Stimulated activated CD4-positive, alpha-beta T cell treated with anti-CD3 and anti-CD28 coated beads, Interleukin-2, amount 100 ng/mL, for 24 hours (primary cell): ENCODE results near the gene MICAL3.
"Not testable (repeated sequence)": the region's sequence is repeated elsewhere in the genome, so short reads cannot be mapped to it uniquely, and the experiment has no call there.

Experiments used
- DNase-seq, 2 donors: peaks; one replicate each; pipeline ENCODE4 v3.0.0-alpha.2; 2020

The MICAL3 gene

DNA sequence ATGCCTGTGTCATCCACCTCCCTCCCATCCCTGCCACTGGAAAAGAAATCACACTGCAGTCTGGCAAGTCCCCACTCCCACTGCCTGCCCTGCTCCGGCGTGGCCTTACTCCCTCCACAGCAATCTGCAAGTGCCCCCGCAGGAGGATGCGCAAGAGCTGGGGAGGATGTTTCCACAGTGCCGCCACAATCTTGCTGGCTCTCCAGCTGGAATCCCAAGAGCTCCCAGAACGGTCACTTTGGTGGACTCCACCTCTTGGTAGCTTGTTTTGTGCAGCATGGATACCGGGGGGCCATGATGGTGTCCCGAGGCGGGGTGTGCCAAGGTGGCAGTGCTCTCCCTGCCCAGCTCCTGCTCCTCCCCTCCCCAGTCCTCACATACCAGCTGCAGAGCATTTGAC, 76.3 kb downstream of the MICAL3 start:
- DNase-seq: no peak

DNA sequence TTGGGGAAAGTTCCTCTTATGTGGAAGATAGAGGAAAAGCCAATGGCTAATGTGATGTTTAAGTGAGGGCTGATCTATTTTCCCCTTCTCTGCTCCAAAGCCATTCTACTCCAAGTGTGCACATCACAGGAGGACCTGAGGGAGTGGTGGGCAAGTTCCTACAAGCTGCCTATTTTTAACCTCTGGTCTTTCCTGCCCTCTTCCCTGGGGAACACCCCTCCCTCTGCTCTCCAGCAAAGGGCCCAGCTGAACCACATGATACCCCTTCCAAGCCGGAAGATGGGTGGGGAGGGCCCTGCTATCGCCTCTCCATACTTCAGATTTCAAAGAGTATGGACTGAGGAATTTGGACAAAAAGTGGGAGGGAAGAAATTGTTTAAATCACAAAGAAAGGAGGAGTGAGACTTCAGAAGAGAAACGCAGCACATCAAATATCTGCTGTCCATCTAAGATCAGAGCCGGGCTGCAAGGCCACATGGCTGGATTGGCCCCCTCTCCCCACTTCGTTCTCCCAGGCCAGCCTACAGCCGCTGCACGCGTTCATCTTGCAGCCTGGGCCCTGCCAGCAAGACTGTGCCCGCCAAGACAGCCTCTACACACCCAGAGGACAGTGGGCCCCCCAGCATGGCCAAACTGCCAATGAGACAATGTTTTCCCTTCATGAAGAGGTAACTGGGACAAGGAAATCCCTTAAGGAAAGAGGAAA, 77.5 kb downstream of the MICAL3 start:
- DNase-seq: no peak

DNA sequence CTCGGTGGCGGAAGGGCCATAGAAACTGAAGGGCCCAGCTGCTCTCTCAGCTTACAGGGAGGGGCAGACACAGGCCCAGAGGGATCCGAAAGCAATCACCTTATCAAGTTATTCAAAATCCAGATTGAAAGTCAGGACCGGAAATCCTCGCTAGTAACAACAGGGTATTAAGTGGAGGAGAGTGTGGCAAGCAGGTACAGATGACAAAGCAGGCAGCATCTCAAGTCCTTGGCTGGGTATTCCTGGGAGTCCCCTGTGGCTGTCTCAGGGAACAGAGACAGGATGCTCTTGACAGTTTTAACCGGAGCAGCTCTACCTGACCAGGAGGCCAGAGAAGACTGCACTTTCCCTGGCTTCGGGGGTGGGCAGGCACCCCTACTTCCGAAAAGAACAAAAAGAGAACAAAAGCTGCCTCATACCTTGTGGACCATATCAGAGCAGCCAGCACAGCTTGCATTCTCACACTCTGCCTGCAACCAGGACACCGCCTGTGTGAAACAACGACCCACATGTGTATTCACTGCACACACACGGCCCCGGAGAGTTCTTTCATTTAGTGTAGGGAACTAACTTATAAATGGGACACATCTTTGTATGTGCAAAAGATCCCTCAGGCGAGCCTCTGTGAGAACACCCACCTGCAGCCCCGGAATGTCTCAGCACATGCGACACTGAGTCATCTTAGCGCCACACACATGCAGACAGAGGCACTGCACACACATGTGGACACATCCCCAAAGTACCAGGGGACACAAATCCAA, 78.3 kb downstream of the MICAL3 start:
- DNase-seq: no peak

DNA sequence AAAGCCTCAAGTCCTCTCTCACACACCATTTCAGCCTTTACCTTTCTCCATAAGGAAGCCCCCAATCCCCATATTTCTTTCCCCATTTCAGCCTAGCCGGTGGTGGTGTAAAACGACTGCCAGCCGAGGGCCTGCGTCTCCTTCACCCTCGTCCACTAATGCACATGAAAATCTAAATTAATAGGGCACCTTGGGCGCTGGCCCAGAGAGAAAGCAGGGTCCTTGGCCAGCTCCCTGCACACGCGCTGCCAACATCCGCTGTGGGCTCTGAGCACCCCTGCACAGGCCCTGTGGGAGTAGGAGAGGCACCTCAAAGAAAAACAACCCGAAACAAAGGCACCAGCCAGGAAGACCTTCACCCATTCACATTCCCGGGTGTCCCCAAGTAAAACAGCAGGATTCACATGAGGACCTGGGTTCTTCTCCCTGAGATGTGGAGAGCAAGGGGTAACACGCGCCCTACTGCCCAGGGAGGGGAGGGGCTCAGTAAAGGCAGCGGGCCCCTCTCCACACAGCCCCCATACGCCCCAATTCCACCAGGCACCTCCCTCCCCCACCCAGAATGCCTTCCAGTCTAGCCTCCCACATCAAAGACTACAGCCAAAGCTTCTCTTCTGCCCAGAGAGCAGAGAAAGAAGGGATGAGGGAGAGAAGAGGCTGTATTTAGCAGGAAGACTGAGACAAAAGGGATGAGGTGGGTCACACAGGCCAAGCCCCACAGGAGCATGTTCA, 79.0 kb downstream of the MICAL3 start:
- DNase-seq: no peak

- DNase-seq: no peak
Measured at GRCh38 chr22:17944256-17944655, 80.1 kb downstream of the MICAL3 start.

- no peak for DNase-seq
Measured at GRCh38 chr22:17943533-17944249, 80.7 kb downstream of the MICAL3 start.

DNA sequence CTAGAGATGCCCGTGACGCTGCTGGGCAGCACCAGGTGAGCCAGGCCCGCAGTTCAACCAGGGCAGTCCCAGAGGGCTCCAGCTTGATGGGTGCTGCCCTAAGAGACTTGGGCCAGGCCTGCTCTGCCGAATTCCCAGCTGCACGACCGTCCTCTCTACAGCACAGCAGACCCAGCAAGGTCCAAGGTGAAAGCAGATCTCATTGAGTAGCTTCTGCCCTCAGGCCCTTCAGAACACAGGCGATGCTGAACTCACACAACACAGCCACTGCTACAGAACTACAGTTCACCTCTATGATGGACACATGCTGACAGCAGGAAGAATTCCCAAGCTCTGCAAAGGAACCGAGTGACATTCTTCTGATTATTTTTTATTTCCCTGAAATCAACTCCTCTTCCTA, 81.6 kb downstream of the MICAL3 start:
- no peak for DNase-seq

- DNase-seq: no peak
Measured at GRCh38 chr22:17941471-17942406, 82.6 kb downstream of the MICAL3 start.

GRCh38 chr22:17939579-17939978, 84.8 kb downstream of the MICAL3 start:
- no peak for DNase-seq

GRCh38 chr22:17939011-17939410, 85.3 kb downstream of the MICAL3 start:
- DNase-seq: no peak

- DNase-seq: no peak
Measured at GRCh38 chr22:17938484-17938924, 85.9 kb downstream of the MICAL3 start.

DNA sequence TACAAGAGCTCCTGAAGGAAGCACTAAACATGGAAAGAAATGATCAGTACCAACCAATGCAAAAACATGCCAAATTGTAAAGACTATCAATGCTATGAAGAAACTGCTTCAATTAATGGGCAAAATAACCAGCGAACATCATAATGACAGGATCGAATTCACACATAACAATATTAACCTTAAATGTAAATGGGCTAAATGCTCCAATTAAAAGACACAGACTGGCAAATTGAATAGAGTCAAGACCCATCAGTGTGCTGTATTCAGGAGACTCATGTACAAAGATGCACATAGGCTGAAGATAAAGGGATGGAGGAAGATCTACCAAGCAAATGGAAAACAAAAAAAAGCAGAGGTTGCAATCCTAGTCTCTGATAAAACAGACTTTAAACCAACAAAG, 91.9 kb downstream of the MICAL3 start:
- DNase-seq: not testable (repeated sequence)

DNA sequence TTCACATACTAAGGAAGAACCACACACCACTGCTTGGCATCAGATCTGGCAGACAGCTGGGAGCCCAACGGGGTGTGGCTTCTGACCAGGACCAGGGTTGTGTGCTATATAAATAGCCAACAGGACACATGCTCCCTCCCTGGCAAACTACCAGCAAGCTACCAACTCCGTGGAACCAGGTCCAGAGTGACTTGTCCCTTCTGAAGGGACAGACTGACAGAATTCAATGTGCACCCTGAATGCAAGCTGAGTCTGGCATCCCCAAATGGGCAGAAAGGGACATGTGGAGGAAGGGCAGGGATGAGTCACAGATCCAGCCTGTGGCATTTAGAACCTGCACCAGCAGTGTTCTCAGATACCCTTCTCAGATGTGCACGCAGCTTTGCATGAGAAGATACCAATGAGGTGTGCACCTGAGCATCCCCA, 92.9 kb downstream of the MICAL3 start:
- DNase-seq: no peak

DNA sequence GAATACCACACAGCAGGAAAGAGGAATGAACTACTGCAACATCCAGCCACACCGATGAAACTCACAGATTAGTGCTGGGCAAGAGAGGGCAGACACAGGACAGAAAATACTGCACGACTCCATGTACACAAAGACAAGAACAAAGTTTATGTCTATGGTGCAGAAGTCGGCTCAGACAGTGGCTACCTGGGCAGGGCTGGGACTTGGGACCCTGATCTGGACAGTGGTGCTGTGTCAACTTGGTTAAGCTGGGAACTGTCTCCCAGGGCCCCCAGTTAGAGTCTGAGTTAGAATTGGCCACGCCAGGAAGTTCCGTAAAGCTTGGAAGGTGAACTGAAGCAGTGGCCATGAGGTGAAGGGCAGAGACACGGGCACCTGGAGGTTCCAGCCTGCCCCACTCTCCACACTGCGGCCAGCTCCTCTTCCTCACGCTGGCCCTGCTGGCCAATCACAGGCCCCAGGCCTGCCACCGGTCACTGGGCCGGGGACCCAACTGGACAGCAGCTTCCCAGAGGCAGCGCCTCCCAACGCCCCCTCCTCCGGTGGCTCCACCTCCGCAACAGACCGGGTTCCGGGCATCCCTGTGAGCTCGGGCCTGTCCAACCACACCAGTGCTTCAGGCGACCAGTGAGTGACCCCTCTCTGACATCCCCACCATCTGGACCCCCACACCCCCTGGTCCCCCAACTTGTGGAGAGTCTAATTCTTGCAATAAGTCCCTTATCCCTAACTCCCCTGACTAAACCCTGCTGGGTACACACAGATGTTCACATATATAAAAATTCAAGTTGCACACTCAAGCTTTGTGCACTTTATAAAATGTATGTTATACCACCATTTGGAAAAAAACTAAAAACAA, 93.7 kb downstream of the MICAL3 start:
- no peak for DNase-seq

GRCh38 chr22:17929909-17930308, 94.5 kb downstream of the MICAL3 start:
- DNase-seq: no peak

- no peak for DNase-seq
Measured at GRCh38 chr22:17928391-17928790, 96.0 kb downstream of the MICAL3 start.

DNA sequence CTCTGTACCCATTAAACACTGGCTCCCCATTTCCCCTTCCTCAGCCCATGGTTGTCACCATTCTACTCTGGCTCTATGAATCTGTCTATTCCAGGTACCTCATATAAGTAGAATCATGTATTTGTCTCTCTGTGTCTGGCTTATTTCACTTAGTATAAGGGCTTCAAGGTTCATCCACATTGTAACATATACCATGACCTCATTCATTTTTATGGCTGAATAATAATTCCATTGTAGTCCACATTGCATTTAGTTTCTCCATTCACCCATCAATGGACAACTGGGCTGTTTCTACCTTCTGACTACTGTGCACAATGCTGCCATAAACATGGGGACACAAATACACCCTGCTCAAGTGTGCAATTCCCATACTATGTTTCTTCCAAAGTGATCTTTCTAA, 97.3 kb downstream of the MICAL3 start:
- DNase-seq: no peak

GRCh38 chr22:17926516-17926915, 97.8 kb downstream of the MICAL3 start:
- DNase-seq: no peak

GRCh38 chr22:17925431-17925841, 98.9 kb downstream of the MICAL3 start:
- no peak for DNase-seq

GRCh38 chr22:17924735-17925364, 99.5 kb downstream of the MICAL3 start:
- no peak for DNase-seq
